GM12878 (cell line): ENCODE measurements around the gene OXCT1. TPM values are rescaled to one million over a fixed set of nuclear protein-coding genes. Genes with fewer than 3 reads are reported as not detected.

Experiments used
- ESRRA ChIP-seq: IDR thresholded peaks from 2 replicates; pipeline ENCODE4 v1.6.1; 2012; ENCODE audit warnings: mild to moderate bottlenecking, low read length, improper control_type of control experiment
- HCFC1 ChIP-seq: fragments of 150-350 bp; IDR thresholded peaks from 2 replicates; pipeline ENCODE4 v1.6.1; 2014; ENCODE audit warnings: low read length
- NBN ChIP-seq: fragments of 450-650 bp; IDR thresholded peaks from 2 replicates; pipeline ENCODE4 v1.6.1; 2016
- RFX5 ChIP-seq: IDR thresholded peaks from 2 replicates; pipeline ENCODE4 v1.6.1; 2011; ENCODE audit warnings: low read depth, low read length, improper control_type of control experiment
- SIN3A ChIP-seq: IDR thresholded peaks from 2 replicates; pipeline ENCODE4 v1.6.1; 2012; ENCODE audit warnings: low read depth, low read length, improper control_type of control experiment
- polyA plus RNA-seq, 11 experiments: library from polyadenylated mRNA; depleted of rRNA in 4 of 11; unstranded in 6 of 11; stranded (reverse) in 5 of 11; fragments of >200 nt; fragmentation: Nextera tagmentation in 4 of 11; fragmentation: Illumina TruSeq in 1 of 11; extraction: Ambion mirVana in 4 of 11; extraction: Trizol in 1 of 11; gene quantifications; 1 replicate in 1 of 11; 2 replicates in 10 of 11; pipeline versions ENCODE4 v1.2.1 to v1.2.3, GENCODE V29; 2011 to 2016; ENCODE audit warnings: inconsistent platforms in 2 of 11, missing spikeins in 2 of 11, low read depth in 1 of 11
- total RNA-seq, 4 experiments: library from RNA; depleted of rRNA in 3 of 4; stranded (reverse); fragments of >200 nt in 3 of 4; fragmentation: Illumina TruSeq in 1 of 4; extraction: Trizol in 1 of 4; gene quantifications; 2 replicates each; pipeline versions ENCODE4 v1.2.1 to v1.2.3, GENCODE V29; 2013 to 2021
- TF ChIP-seq, protein P1 (sequence below): fragments of 450-650 bp; formaldehyde crosslinking; IDR thresholded peaks from 2 replicates; pipeline ENCODE4 v1.4.0; 2020; ENCODE audit warnings: mild to moderate bottlenecking, moderate library complexity
- TF ChIP-seq, protein P2 (sequence below): fragments of 450-650 bp; formaldehyde crosslinking; IDR thresholded peaks from 2 replicates; pipeline ENCODE4 v1.4.0; 2022; ENCODE audit warnings: mild to moderate bottlenecking, moderate library complexity

OXCT1 gene
- total and polyA plus RNA-seq, 10 of the 15 experiments (the other 5 are each of a cell fraction or from before 2014, with no cell fraction given) = 46.9 to 103 (median 70.5) TPM

- TF ChIP-seq HCFC1 = 0 out of 2 replicates have a peak, but pooled peaks have one; percentile 7
- TF ChIP-seq RFX5 = no peak
- TF ChIP-seq, protein P1, sequence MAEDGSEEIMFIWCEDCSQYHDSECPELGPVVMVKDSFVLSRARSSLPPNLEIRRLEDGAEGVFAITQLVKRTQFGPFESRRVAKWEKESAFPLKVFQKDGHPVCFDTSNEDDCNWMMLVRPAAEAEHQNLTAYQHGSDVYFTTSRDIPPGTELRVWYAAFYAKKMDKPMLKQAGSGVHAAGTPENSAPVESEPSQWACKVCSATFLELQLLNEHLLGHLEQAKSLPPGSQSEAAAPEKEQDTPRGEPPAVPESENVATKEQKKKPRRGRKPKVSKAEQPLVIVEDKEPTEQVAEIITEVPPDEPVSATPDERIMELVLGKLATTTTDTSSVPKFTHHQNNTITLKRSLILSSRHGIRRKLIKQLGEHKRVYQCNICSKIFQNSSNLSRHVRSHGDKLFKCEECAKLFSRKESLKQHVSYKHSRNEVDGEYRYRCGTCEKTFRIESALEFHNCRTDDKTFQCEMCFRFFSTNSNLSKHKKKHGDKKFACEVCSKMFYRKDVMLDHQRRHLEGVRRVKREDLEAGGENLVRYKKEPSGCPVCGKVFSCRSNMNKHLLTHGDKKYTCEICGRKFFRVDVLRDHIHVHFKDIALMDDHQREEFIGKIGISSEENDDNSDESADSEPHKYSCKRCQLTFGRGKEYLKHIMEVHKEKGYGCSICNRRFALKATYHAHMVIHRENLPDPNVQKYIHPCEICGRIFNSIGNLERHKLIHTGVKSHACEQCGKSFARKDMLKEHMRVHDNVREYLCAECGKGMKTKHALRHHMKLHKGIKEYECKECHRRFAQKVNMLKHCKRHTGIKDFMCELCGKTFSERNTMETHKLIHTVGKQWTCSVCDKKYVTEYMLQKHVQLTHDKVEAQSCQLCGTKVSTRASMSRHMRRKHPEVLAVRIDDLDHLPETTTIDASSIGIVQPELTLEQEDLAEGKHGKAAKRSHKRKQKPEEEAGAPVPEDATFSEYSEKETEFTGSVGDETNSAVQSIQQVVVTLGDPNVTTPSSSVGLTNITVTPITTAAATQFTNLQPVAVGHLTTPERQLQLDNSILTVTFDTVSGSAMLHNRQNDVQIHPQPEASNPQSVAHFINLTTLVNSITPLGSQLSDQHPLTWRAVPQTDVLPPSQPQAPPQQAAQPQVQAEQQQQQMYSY (CRISPR knock-in tag) = no peak
- TF ChIP-seq NBN = 0 out of 2 replicates have a peak, but pooled peaks have one; percentile 55
- no peak for TF ChIP-seq SIN3A
- TF ChIP-seq, protein P2, sequence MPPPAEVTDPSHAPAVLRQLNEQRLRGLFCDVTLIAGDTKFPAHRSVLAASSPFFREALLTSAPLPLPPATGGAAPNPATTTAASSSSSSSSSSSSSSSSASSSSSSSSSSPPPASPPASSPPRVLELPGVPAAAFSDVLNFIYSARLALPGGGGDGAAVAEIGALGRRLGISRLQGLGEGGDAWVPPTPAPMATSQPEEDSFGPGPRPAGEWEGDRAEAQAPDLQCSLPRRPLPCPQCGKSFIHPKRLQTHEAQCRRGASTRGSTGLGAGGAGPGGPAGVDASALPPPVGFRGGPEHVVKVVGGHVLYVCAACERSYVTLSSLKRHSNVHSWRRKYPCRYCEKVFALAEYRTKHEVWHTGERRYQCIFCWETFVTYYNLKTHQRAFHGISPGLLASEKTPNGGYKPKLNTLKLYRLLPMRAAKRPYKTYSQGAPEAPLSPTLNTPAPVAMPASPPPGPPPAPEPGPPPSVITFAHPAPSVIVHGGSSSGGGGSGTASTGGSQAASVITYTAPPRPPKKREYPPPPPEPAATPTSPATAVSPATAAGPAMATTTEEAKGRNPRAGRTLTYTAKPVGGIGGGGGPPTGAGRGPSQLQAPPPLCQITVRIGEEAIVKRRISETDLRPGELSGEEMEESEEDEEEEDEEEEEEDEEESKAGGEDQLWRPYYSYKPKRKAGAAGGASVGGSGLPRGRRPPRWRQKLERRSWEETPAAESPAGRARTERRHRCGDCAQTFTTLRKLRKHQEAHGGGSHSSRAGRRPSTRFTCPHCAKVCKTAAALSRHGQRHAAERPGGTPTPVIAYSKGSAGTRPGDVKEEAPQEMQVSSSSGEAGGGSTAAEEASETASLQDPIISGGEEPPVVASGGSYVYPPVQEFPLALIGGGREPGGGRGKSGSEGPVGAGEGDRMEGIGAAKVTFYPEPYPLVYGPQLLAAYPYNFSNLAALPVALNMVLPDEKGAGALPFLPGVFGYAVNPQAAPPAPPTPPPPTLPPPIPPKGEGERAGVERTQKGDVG (CRISPR knock-in tag) = no peak
- no peak for TF ChIP-seq ESRRA
Measured at GRCh38 chr5:41869724-41870626, at the start of gene OXCT1 (continued).
